SK-N-SH (cell line): Measurements from ENCODE around the gene FTO.

Source experiments
- CHD2 ChIP-seq: fragments of 150-350 bp; IDR thresholded peaks from 2 replicates; pipeline ENCODE4 v1.6.1; 2018; ENCODE audit warnings: low read length; ENCODE audit not compliant: partially characterized antibody
- FOSL2 ChIP-seq: IDR thresholded peaks from 2 replicates; pipeline ENCODE4 v1.4.0; 2012; ENCODE audit warnings: low read depth, mild to moderate bottlenecking, moderate library complexity, borderline replicate concordance
- FOXJ3 ChIP-seq: sonication (generic); formaldehyde crosslinking; IDR thresholded peaks from 2 replicates; pipeline ENCODE4 v1.5.1; 2020; ENCODE audit warnings: mild to moderate bottlenecking, missing genetic modification reagents
- POLR2AphosphoS5 ChIP-seq: IDR thresholded peaks from 2 replicates; pipeline ENCODE4 v1.6.1; 2012; ENCODE audit warnings: low read depth, low read length
- RAD21 ChIP-seq: IDR thresholded peaks from 2 replicates; pipeline ENCODE4 v1.6.1; 2012; ENCODE audit warnings: mild to moderate bottlenecking, low read length
- SIN3A ChIP-seq: IDR thresholded peaks from 2 replicates; pipeline ENCODE4 v1.6.1; 2012; ENCODE audit warnings: low read depth, mild to moderate bottlenecking, low read length, moderate library complexity, borderline replicate concordance
- SMC3 ChIP-seq: IDR thresholded peaks from 2 replicates; pipeline ENCODE4 v1.6.1; 2012; ENCODE audit warnings: low read depth, low read length, improper control_type of control experiment
- TF ChIP-seq, protein P1 (sequence below): fragments of 200-600 bp; sonication (generic); IDR thresholded peaks from 2 replicates; pipeline ENCODE4 v1.6.1; 2017; ENCODE audit warnings: antibody characterized with exemption, mild to moderate bottlenecking, moderate library complexity
- TF ChIP-seq, protein P2 (sequence below): IDR thresholded peaks from 2 replicates; pipeline ENCODE4 v1.4.0; 2012; ENCODE audit warnings: low read depth, borderline replicate concordance
- TF ChIP-seq, protein P3 (sequence below): IDR thresholded peaks from 2 replicates; pipeline ENCODE4; 2012

DNA sequence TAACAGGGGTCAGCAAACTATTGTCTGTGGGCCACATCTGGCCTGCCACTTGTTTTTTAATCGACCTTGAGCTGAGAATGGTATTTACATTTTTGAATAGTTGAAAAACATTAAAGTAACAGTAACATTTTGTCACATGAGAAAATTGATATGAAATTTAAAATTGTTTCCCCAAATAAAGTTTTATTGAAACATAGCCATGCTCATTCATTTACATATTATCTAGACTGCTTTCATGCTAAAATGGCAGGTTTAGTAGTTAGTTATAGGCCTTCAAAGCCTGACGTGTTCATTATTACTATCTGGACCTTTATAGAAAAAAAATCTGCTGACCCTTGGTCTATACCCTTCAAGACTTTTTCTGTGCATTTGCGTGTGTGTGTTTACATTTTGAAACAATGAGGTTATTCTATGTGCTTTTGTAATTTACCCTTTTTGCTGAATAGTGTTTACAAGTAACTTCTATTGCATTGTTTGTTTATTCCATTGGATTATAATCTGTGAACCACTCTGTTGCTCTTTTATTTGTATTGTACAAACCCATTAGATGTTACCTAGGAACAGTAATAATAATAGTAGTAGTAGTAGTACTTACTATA is 37.1 kb downstream of the FTO start:
- TF ChIP-seq, protein P1, sequence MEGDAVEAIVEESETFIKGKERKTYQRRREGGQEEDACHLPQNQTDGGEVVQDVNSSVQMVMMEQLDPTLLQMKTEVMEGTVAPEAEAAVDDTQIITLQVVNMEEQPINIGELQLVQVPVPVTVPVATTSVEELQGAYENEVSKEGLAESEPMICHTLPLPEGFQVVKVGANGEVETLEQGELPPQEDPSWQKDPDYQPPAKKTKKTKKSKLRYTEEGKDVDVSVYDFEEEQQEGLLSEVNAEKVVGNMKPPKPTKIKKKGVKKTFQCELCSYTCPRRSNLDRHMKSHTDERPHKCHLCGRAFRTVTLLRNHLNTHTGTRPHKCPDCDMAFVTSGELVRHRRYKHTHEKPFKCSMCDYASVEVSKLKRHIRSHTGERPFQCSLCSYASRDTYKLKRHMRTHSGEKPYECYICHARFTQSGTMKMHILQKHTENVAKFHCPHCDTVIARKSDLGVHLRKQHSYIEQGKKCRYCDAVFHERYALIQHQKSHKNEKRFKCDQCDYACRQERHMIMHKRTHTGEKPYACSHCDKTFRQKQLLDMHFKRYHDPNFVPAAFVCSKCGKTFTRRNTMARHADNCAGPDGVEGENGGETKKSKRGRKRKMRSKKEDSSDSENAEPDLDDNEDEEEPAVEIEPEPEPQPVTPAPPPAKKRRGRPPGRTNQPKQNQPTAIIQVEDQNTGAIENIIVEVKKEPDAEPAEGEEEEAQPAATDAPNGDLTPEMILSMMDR, result no peak
- TF ChIP-seq SIN3A, result no peak
- no peak for TF ChIP-seq FOSL2
- TF ChIP-seq CHD2, result no peak
- TF ChIP-seq, protein P2, sequence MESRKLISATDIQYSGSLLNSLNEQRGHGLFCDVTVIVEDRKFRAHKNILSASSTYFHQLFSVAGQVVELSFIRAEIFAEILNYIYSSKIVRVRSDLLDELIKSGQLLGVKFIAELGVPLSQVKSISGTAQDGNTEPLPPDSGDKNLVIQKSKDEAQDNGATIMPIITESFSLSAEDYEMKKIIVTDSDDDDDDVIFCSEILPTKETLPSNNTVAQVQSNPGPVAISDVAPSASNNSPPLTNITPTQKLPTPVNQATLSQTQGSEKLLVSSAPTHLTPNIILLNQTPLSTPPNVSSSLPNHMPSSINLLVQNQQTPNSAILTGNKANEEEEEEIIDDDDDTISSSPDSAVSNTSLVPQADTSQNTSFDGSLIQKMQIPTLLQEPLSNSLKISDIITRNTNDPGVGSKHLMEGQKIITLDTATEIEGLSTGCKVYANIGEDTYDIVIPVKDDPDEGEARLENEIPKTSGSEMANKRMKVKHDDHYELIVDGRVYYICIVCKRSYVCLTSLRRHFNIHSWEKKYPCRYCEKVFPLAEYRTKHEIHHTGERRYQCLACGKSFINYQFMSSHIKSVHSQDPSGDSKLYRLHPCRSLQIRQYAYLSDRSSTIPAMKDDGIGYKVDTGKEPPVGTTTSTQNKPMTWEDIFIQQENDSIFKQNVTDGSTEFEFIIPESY, result no peak
- no peak for TF ChIP-seq RAD21
- no peak for TF ChIP-seq POLR2AphosphoS5
- no peak for TF ChIP-seq FOXJ3 (CRISPR knock-in tag)
- TF ChIP-seq, protein P3, sequence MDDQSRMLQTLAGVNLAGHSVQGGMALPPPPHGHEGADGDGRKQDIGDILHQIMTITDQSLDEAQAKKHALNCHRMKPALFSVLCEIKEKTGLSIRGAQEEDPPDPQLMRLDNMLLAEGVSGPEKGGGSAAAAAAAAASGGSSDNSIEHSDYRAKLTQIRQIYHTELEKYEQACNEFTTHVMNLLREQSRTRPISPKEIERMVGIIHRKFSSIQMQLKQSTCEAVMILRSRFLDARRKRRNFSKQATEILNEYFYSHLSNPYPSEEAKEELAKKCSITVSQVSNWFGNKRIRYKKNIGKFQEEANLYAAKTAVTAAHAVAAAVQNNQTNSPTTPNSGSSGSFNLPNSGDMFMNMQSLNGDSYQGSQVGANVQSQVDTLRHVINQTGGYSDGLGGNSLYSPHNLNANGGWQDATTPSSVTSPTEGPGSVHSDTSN, result no peak
- TF ChIP-seq SMC3, result no peak
